ENCODE measurements around the gene PFKL.

DNA sequence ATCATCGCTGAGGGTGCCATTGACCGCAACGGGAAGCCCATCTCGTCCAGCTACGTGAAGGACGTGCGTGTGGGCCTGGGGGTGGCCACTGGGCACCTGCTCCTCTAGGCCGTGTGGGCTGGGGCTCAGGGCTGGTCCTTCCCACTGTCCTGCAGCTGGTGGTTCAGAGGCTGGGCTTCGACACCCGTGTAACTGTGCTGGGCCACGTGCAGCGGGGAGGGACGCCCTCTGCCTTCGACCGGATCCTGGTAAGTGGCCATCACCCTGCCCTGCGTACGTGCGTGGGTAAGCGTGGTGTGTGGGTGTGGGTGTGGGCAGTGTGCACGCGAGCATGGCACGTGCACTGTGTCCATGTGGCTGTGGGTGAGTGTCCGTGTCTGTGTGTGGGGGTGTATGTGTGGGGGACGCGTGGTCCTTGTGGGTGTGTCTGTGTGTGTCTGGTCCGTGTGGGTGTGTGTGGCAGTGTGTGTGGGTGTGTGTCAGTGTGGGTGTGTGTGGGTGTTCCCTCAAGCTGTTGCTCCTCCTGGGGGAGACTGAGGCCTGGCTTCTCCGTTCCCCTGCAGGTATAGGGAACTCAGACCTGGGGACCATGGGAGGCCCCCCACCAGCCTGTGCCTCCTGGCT is 16.5 kb downstream of the PFKL start:
- TF ChIP-seq, protein P1, sequence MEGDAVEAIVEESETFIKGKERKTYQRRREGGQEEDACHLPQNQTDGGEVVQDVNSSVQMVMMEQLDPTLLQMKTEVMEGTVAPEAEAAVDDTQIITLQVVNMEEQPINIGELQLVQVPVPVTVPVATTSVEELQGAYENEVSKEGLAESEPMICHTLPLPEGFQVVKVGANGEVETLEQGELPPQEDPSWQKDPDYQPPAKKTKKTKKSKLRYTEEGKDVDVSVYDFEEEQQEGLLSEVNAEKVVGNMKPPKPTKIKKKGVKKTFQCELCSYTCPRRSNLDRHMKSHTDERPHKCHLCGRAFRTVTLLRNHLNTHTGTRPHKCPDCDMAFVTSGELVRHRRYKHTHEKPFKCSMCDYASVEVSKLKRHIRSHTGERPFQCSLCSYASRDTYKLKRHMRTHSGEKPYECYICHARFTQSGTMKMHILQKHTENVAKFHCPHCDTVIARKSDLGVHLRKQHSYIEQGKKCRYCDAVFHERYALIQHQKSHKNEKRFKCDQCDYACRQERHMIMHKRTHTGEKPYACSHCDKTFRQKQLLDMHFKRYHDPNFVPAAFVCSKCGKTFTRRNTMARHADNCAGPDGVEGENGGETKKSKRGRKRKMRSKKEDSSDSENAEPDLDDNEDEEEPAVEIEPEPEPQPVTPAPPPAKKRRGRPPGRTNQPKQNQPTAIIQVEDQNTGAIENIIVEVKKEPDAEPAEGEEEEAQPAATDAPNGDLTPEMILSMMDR (IDR thresholded peaks at IDR 0.05; ENCODE audit: insufficient read depth, low read length): no peak
- no peak; the same call in 1 of the 2 replicates for TF ChIP-seq POLR2AphosphoS5 (IDR thresholded peaks at IDR 0.05; ENCODE audit: low read depth)

All from HL-60 (cell line).